ENCODE data around the gene NELFCD. TPM values are rescaled to one million over a fixed set of nuclear protein-coding genes. Genes with fewer than 3 reads are reported as not detected.
"Not testable (repeated sequence)": the region's sequence is repeated elsewhere in the genome, so short reads cannot be mapped to it uniquely, and the experiment has no call there.

Gene NELFCD
- total RNA-seq, 1 donor from 2014 or later = 41.2 TPM

DNA sequence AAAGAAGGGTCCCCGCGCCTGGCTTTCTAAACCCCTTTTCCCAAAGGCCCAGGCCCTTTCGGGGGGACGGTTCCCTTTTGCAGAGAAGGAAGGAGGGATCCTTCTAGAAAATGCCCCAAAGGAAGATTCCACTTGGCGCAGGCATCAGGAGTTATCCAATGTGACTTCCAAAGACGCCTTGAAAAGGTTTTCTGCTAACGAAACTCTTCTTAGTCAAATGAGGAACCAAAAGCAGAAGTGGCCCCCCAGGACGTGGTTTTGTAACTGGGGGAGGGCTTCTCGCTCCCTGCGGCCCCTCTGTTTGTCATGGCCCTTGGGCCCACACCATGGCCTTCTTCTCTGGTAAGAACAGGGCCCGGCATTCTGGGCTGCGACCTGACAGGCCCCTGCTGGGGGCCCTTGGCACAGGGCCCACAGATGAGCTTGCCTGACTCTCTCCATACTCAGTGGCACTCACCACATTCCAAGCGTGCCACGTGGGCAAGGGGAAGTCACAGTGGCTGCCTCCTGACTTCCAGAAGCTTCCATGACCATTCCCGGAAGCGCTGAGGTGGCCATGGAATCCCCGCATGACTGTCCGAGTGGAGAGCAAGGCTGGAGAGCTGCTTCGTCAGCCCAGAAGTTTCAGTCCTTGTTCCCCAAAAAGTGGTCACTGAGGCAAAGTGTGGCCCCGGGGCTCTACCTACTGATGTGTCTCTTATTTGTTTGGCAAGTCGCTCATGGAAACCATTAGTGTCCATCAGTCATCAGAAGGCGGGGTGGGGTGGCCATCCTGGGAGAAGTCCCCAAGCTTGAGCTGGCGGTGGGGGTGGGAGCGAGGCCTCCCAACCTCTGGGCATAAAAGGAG lies 26.8 kb downstream of the NELFCD start:
- H3K9ac ChIP-seq (ENCODE audit: low read depth in 1 of 3, low read length in 3 of 3) = peak overlapping the region in 2 of 3 donors; percentile 91 to 95
- H3K4me3 ChIP-seq (ENCODE audit: low read length in 3 of 3) = peak overlapping the region in 1 of 3 donors; percentile 85
- peaks cover 34 to 47% (median 45%) of the 10 kb centered on the region in 3 donors for H3K4me1 ChIP-seq (ENCODE audit: control insufficient read depth in 3 of 3, insufficient read depth in 3 of 3, low read length in 3 of 3)
- H3K27me3 ChIP-seq (ENCODE audit: control insufficient read depth in 3 of 3, insufficient read depth in 3 of 3, low read length in 3 of 3) = no peaks in the 10 kb centered on the region
- peaks cover 5 to 7% (median 5%) of the 10 kb centered on the region in 3 donors for H3K36me3 ChIP-seq (ENCODE audit: control insufficient read depth in 3 of 3, insufficient read depth in 3 of 3, low read length in 3 of 3)
- H3K27ac ChIP-seq (ENCODE audit: low read depth, low read length) = peak overlapping the region; percentile 87
- no peaks in the 10 kb centered on the region for H3K9me3 ChIP-seq (ENCODE audit: control insufficient read depth in 3 of 3, low read length in 3 of 3)

DNA sequence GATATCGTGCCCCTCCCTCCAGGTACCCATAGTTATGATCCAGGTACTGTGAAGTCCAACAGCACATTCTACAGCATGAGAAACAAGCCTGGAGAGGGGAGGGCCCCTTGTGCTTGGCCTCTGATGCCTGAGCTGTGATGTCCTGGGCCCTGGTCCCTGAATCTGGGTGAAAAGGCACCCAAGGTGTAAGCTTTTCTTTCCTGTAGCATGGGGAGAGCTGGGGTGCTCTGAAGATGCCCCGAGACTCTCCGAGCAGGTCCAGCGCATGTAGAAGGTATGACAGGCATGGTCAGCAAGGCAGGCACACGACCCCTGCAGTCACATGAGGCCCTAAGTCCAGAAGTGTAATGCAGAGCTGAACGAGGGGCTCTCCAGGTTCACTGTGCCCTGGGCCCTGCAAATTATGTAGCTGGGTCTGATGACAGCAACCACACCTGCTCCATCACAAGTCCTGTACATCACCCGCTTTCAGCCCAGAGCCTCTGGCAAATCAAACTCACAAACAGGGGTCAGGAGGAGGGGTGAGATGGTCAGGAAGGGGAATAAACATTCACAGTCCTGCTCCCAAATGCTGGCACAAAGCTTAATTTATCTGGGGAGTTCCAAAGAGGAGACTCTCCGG lies 27.8 kb downstream of the NELFCD start:
- peak overlapping the region; percentile 87 for H3K27ac ChIP-seq (ENCODE audit: low read depth, low read length)
- H3K36me3 ChIP-seq (ENCODE audit: control insufficient read depth in 3 of 3, insufficient read depth in 3 of 3, low read length in 3 of 3) = peaks cover under 1 to 5% (median 4%) of the 10 kb centered on the region in 3 donors
- H3K27me3 ChIP-seq (ENCODE audit: control insufficient read depth in 3 of 3, insufficient read depth in 3 of 3, low read length in 3 of 3) = no peaks in the 10 kb centered on the region
- peaks cover 29 to 38% (median 36%) of the 10 kb centered on the region in 3 donors for H3K4me1 ChIP-seq (ENCODE audit: control insufficient read depth in 3 of 3, insufficient read depth in 3 of 3, low read length in 3 of 3)
- no peak overlapping the region for H3K9ac ChIP-seq (ENCODE audit: low read depth in 1 of 3, low read length in 3 of 3)
- H3K9me3 ChIP-seq (ENCODE audit: control insufficient read depth in 3 of 3, low read length in 3 of 3) = no peaks in the 10 kb centered on the region
- no peak overlapping the region for H3K4me3 ChIP-seq (ENCODE audit: low read length in 3 of 3)

DNA sequence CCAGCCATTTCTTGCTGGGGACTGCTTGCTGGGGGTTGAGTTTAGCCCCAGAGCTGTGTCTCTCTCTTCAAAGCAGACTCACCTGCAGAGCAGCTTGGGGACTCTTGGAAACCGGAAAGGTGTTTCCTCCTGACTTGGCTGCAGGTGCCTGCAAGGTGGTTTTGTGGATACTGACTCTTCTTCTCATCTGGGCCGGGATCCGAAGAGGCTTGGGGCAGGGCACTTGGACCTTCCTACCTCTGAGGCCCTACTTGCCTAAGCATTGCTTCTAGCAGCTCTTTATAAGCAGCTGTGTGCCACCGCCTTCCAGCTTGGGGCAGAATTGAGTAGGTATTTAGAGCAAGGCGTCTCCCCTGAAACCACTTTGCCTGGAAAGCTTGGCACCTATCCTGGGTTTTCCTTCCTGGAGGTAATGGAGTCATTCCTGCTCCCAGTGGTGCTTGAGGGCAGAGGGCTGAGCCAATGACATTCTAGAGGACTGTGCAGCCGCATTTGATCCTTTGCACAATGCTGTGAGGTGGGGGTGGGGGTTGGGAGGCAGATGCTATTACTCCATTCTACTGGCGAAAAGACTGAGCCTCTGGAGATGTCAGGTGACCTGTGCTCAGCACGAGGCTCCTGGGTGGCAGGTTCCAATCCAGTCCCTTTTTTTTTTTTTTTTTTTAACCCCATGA lies 29.4 kb downstream of the NELFCD start:
- Histone ChIP-seq H3K27ac (ENCODE audit: low read depth, low read length) (peak overlapping the region; percentile 46), H3K4me1 (ENCODE audit: control insufficient read depth in 3 of 3, insufficient read depth in 3 of 3, low read length in 3 of 3) (peaks cover 18 to 27% (median 20%) of the 10 kb centered on the region in 3 donors), H3K36me3 (ENCODE audit: control insufficient read depth in 3 of 3, insufficient read depth in 3 of 3, low read length in 3 of 3) (no peaks in the 10 kb centered on the region), H3K27me3 (ENCODE audit: control insufficient read depth in 3 of 3, insufficient read depth in 3 of 3, low read length in 3 of 3) (no peaks in the 10 kb centered on the region), H3K9me3 (ENCODE audit: control insufficient read depth in 3 of 3, low read length in 3 of 3) (no peaks in the 10 kb centered on the region), H3K4me3 (ENCODE audit: low read length in 3 of 3) (no peak overlapping the region), H3K9ac (ENCODE audit: low read depth in 1 of 3, low read length in 3 of 3) (no peak overlapping the region)

DNA sequence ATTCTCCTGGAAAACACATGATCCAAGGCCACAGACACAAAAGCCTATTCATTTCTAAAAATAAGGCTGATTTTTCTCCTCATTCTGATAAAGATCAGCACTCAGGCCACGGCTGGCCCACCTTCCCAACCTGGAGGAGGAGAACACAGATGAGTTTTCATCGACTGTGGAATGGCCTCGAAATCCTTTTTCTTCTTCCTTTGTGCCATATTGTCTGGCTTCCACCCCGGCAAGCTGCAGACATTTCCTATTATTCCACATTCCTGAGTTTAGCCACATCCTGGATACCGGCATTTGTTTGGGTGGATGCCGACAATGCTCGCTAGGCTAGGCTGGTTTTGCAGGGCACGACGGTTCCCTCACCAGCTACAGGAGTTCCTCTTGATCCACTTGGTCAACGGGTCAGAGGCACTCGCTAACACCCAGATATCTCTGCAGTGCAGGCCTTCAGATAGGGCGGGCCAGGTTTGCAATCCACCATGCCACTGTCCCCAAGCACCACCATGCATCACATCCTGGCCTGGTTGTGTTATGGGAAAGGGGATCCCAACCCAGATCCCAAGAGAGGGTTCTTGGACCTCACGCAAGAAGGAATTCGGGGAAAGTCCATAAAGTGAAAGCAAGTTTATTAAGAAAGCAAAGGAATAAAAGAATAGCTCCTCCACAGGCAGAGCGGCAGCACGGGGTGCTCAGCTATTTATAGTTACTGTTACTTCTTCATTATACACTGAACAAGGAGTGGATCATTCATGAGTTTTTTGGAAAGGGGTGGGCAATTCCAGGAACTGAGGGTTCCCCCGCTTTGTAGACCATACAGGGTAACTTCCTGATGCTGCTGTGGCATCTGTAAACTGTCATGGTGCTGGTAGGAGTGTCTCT lies 30.2 kb downstream of the NELFCD start:
- H3K27ac ChIP-seq (ENCODE audit: low read depth, low read length) = peak overlapping the region; percentile 46
- H3K4me3 ChIP-seq (ENCODE audit: low read length in 3 of 3) = peak overlapping the region in 2 of 3 donors; percentile 19 to 58
- no peaks in the 10 kb centered on the region for H3K36me3 ChIP-seq (ENCODE audit: control insufficient read depth in 3 of 3, insufficient read depth in 3 of 3, low read length in 3 of 3)
- no peaks in the 10 kb centered on the region for H3K27me3 ChIP-seq (ENCODE audit: control insufficient read depth in 3 of 3, insufficient read depth in 3 of 3, low read length in 3 of 3)
- H3K9me3 ChIP-seq (ENCODE audit: control insufficient read depth in 3 of 3, low read length in 3 of 3) = no peaks in the 10 kb centered on the region
- H3K9ac ChIP-seq (ENCODE audit: low read depth in 1 of 3, low read length in 3 of 3) = no peak overlapping the region
- H3K4me1 ChIP-seq (ENCODE audit: control insufficient read depth in 3 of 3, insufficient read depth in 3 of 3, low read length in 3 of 3) = peaks cover 10 to 20% (median 13%) of the 10 kb centered on the region in 3 donors

DNA sequence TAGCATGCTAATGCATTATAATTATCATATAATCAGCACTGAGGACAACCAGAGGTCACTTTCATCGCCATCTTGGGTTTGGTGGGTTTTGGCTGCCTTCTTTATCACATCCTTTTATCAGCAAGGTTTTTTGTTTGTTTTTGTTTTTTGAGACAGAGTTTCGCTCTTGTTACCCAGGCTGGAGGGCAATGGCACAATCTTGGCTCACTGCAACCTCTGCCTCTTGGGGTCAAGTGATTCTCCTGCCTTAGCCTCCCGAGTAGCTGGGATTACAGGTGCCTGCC lies 30.8 kb downstream of the NELFCD start:
- H3K4me1 ChIP-seq (ENCODE audit: control insufficient read depth in 3 of 3, insufficient read depth in 3 of 3, low read length in 3 of 3) = peaks cover 8 to 16% (median 8%) of the 10 kb centered on the region in 3 donors
- H3K9ac ChIP-seq (ENCODE audit: low read depth in 1 of 3, low read length in 3 of 3); H3K9me3 ChIP-seq (ENCODE audit: control insufficient read depth in 3 of 3, low read length in 3 of 3); H3K36me3 ChIP-seq (ENCODE audit: control insufficient read depth in 3 of 3, insufficient read depth in 3 of 3, low read length in 3 of 3); H3K27me3 ChIP-seq (ENCODE audit: control insufficient read depth in 3 of 3, insufficient read depth in 3 of 3, low read length in 3 of 3): not testable (repeated sequence)
- H3K4me3 ChIP-seq (ENCODE audit: low read length in 3 of 3) = peak overlapping the region in 1 of 3 donors; percentile 13
- peak overlapping the region; percentile 46 for H3K27ac ChIP-seq (ENCODE audit: low read depth, low read length)

DNA sequence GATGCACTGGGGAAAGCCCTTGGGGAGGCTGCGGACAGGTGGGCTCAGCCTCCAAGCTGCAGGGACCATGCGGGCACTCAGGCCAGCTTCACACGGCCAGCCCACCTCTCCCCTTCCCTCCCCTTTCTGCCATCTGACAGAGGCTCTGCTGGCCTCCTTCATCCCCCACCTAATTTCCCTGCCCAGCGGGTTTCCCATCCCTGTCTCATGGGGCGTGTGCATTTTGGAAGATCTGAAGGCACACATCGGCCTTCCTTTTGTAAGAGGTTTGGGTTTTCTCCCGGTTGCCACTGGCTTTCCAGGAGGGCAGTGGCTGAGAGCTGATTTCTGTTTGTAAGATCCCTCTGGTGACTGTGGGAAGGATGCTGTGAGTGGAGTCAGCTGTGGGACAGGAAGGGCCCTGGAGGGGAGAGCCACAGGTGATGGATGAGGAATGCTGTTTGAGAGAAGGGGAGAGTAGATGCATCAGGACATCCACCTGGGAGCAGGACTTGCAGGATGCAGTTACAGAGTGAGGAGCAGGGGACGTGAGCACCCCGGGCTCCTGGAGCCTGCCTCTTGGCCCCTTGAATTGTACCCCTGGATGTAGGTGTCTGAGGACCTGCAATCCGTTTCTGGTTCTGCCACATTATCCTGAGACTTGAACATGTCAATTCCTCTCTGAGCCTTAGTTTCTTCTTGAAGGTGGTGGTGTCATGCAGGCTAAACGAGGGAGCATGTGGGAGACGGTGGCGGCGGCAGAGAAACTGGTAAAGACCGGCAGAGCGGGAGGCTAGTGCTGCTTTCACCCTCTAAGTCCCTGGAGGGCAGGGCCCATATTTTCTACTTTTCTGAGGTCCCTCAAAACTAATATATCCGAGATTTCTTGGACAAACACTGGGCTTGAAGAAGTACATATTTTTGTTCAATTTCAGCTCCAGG lies 32.2 kb downstream of the NELFCD start:
- H3K27me3 ChIP-seq (ENCODE audit: control insufficient read depth in 3 of 3, insufficient read depth in 3 of 3, low read length in 3 of 3) = no peaks in the 10 kb centered on the region
- H3K4me1 ChIP-seq (ENCODE audit: control insufficient read depth in 3 of 3, insufficient read depth in 3 of 3, low read length in 3 of 3) = peaks cover 8 to 17% (median 8%) of the 10 kb centered on the region in 3 donors
- H3K36me3 ChIP-seq (ENCODE audit: control insufficient read depth in 3 of 3, insufficient read depth in 3 of 3, low read length in 3 of 3) = no peaks in the 10 kb centered on the region
- H3K9ac ChIP-seq (ENCODE audit: low read depth in 1 of 3, low read length in 3 of 3) = no peak overlapping the region
- no peak overlapping the region for H3K4me3 ChIP-seq (ENCODE audit: low read length in 3 of 3)
- no peak overlapping the region for H3K27ac ChIP-seq (ENCODE audit: low read depth, low read length)
- H3K9me3 ChIP-seq (ENCODE audit: control insufficient read depth in 3 of 3, low read length in 3 of 3) = no peaks in the 10 kb centered on the region

DNA sequence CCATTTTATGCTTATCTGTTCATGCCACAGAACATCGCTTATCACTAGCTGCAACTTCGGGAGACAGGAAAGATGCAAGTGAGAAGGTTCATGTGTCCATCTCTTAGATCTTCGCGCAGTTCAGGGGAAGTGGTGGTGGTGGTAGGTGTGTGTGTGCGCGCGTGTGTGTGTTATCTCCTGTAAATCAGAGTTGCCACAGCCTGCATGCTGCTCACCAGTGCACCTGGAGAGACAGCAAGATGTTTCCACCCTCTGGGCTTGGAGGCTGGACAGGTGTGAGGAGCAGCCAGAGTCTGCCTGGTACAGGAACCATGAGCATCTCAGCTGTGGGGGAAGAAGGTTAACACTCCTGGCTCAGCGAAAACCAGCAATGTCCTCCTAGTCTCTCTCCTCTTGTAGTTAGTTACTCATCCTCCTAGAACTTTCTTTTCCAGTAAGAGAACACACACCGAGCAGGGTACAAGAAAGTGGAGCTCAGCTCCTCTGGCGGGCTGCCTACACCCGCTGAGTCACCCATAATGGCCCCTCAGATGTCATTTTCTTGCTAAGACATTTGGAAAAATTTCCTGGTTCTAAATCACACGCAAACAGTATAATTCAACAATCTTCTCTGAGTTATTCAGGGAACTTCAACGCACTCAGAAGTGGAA lies 33.0 kb downstream of the NELFCD start:
- H3K27me3 ChIP-seq (ENCODE audit: control insufficient read depth in 3 of 3, insufficient read depth in 3 of 3, low read length in 3 of 3) = no peaks in the 10 kb centered on the region
- H3K9ac ChIP-seq (ENCODE audit: low read depth in 1 of 3, low read length in 3 of 3) = no peak overlapping the region
- no peaks in the 10 kb centered on the region for H3K36me3 ChIP-seq (ENCODE audit: control insufficient read depth in 3 of 3, insufficient read depth in 3 of 3, low read length in 3 of 3)
- no peak overlapping the region for H3K27ac ChIP-seq (ENCODE audit: low read depth, low read length)
- peaks cover 8 to 17% (median 8%) of the 10 kb centered on the region in 3 donors for H3K4me1 ChIP-seq (ENCODE audit: control insufficient read depth in 3 of 3, insufficient read depth in 3 of 3, low read length in 3 of 3)
- no peaks in the 10 kb centered on the region for H3K9me3 ChIP-seq (ENCODE audit: control insufficient read depth in 3 of 3, low read length in 3 of 3)
- H3K4me3 ChIP-seq (ENCODE audit: low read length in 3 of 3) = no peak overlapping the region

DNA sequence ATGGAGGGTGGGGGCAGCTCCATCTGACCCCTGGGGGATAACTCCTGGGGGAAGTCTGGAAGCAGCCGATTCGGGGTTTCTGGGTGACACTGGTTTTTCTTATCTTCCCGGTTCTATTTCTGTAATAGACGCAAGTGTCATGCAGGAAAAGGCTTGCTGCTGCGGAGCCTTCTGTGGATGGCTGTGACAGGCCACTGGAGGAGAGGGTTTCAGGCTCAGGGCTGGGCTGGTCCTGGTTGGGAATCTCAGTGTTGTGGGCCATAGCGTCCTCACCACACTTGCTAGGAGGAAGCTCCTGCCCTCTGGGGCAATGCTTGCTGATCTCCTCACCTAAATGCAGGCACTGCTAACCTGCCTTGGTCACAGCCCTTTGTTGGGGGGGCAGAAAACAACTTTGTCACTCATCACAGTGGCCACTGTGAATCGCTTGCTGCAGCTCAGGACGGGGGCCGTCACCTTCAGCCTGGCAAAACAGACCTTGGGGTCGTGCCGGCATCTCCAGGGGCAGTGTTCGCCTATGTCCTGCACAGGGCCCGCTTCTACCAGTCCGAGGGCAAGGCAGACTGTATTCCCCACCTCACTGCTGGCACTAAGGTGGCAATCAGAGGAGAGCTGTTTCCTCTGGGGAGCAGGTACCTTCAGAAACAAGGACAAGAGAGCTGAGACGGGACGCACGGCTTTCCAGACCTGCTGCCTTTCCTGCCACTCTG lies 33.8 kb downstream of the NELFCD start:
- H3K4me1 ChIP-seq (ENCODE audit: control insufficient read depth in 3 of 3, insufficient read depth in 3 of 3, low read length in 3 of 3) = peaks cover 8 to 17% (median 8%) of the 10 kb centered on the region in 3 donors
- H3K36me3 ChIP-seq (ENCODE audit: control insufficient read depth in 3 of 3, insufficient read depth in 3 of 3, low read length in 3 of 3) = no peaks in the 10 kb centered on the region
- H3K4me3 ChIP-seq (ENCODE audit: low read length in 3 of 3) = no peak overlapping the region
- no peaks in the 10 kb centered on the region for H3K9me3 ChIP-seq (ENCODE audit: control insufficient read depth in 3 of 3, low read length in 3 of 3)
- H3K27ac ChIP-seq (ENCODE audit: low read depth, low read length) = no peak overlapping the region
- H3K9ac ChIP-seq (ENCODE audit: low read depth in 1 of 3, low read length in 3 of 3) = no peak overlapping the region
- H3K27me3 ChIP-seq (ENCODE audit: control insufficient read depth in 3 of 3, insufficient read depth in 3 of 3, low read length in 3 of 3) = no peaks in the 10 kb centered on the region

Data from skeletal muscle tissue (tissue), 4 donors.